ENCODE results near the gene AQP4.
A peak's percentile ranks its signal among the peaks of the same experiment; 100 is the strongest.

AQP4 gene

GRCh38 chr18:26868968-26869586 is 3.6 kb upstream of the AQP4 start (continued):
- TF ChIP-seq ZNF24 (tag by site-specific recombination; IDR thresholded peaks at IDR 0.05) (no peak), HOXC10 (CRISPR knock-in tag; IDR thresholded peaks at IDR 0.05) (no peak), ZNF544 (tag by site-specific recombination; IDR thresholded peaks at IDR 0.05) (no peak), PRDM4 (tag by site-specific recombination; IDR thresholded peaks at IDR 0.05) (no peak), ZNF280D (tag by site-specific recombination; IDR thresholded peaks at IDR 0.05) (no peak), ZNF777 (tag by site-specific recombination; IDR thresholded peaks at IDR 0.05; ENCODE audit: borderline replicate concordance) (no peak), ZNF600 (tag by site-specific recombination; IDR thresholded peaks at IDR 0.05) (0 out of 2 replicates have a peak, but pooled peaks have one; percentile 22), PATZ1 (tag by site-specific recombination; IDR thresholded peaks at IDR 0.05) (no peak), ZNF280C (tag by site-specific recombination; IDR thresholded peaks at IDR 0.05) (no peak), ZNF426 (tag by site-specific recombination; IDR thresholded peaks at IDR 0.05) (no peak), ZNF366 (tag by site-specific recombination; conservative IDR thresholded peaks at IDR 0.05) (no peak), SCRT1 (tag by site-specific recombination; IDR thresholded peaks at IDR 0.05; ENCODE audit: borderline replicate concordance) (no peak), ZNF18 (tag by site-specific recombination; IDR thresholded peaks at IDR 0.05) (no peak), ZNF521 (tag by site-specific recombination; IDR thresholded peaks at IDR 0.05) (no peak), ZBTB44 (tag by site-specific recombination; IDR thresholded peaks at IDR 0.05) (no peak), ZNF624 (tag by site-specific recombination; IDR thresholded peaks at IDR 0.05) (no peak), ZNF133 (tag by site-specific recombination; IDR thresholded peaks at IDR 0.05) (no peak), ZNF530 (tag by site-specific recombination; IDR thresholded peaks at IDR 0.05; ENCODE audit: low read depth) (no peak), YY2 (tag by site-specific recombination; IDR thresholded peaks at IDR 0.05) (no peak), HOXA7 (CRISPR knock-in tag; IDR thresholded peaks at IDR 0.05; ENCODE audit: borderline replicate concordance) (no peak), ZNF239 (tag by site-specific recombination; IDR thresholded peaks at IDR 0.05) (no peak), HOXD13 (CRISPR knock-in tag; IDR thresholded peaks at IDR 0.05; ENCODE audit: borderline replicate concordance) (no peak), ZNF311 (tag by site-specific recombination; IDR thresholded peaks at IDR 0.05; ENCODE audit: borderline replicate concordance) (no peak), SCRT2 (tag by site-specific recombination; IDR thresholded peaks at IDR 0.05) (no peak), ZNF658 (tag by site-specific recombination; IDR thresholded peaks at IDR 0.05) (no peak)
